COR-L47 (cell line): ENCODE data around the gene GNG7.
"Not testable (repeated sequence)": the region's sequence is repeated elsewhere in the genome, so short reads cannot be mapped to it uniquely, and the experiment has no call there.

Experiments
- DNase-seq: peaks from one replicate; lab custom pipeline; 2025; lab: John Stamatoyannopoulos, UW

Gene GNG7

GRCh38 chr19:2641332-2641698, 61.2 kb downstream of the GNG7 start:
- DNase-seq = no peak

- DNase-seq = no peak
Measured at GRCh38 chr19:2640563-2641331, 61.7 kb downstream of the GNG7 start.

DNA sequence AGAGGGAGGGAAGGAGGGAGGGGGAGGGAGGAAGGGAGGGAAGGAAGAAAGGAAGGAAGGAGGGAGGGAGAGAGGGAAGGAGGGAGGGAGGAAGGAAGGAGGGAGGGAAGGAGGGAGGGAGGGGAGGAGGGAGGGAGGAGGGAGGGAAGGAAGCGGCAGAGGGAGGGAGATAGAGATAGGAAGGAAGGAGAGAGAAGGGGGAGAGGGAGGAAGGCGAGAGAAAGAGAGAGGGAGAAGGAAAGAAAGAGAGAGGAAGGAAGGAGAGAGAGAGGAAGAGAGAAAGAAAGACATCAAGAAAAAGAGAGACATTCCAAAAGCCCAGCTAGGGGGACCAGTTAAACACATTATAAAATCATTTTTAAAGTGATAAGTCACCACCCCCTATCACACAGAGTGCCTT, 62.5 kb downstream of the GNG7 start:
- no peak for DNase-seq

- DNase-seq = no peak
Measured at GRCh38 chr19:2638417-2638940, 64.0 kb downstream of the GNG7 start.

GRCh38 chr19:2636897-2637683, 65.4 kb downstream of the GNG7 start:
- DNase-seq = no peak

- DNase-seq = no peak
Measured at GRCh38 chr19:2636141-2636896, 66.2 kb downstream of the GNG7 start.

GRCh38 chr19:2634960-2635359, 67.5 kb downstream of the GNG7 start:
- DNase-seq = no peak

DNA sequence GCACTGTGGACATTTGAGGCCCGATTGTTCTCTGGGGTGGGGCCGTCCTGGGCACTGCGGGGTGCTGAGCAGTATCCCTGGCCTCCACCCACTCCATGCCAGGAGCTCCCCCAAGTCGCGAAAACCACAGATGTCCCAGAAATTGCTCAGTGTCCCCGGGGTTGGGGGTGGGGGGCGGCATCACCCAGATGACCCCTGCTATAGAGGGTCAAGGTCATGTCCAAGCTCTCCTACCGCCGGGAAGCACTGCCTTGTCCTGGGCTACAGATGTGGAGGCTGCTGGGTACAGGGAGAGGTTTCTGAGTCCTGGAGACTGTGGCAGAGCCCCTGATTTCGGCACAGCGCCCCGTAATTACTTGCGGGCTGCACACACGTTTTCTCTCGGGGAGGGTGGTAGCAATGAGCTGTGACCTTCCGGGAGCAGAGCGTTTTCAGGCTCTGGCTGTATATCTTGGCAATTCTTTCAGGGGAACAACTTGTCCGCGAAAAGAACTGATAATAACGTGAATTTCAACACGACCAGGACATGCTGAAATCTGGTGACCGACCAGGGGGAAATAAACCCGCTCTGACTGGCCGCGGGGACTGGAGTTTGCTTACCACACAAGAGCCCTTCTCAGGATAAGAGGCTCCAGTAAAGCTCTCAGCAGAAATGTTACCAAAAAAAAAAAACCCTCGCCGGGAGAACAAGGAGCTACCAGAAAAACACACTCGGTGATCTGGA, 68.1 kb downstream of the GNG7 start:
- DNase-seq = no peak

DNA sequence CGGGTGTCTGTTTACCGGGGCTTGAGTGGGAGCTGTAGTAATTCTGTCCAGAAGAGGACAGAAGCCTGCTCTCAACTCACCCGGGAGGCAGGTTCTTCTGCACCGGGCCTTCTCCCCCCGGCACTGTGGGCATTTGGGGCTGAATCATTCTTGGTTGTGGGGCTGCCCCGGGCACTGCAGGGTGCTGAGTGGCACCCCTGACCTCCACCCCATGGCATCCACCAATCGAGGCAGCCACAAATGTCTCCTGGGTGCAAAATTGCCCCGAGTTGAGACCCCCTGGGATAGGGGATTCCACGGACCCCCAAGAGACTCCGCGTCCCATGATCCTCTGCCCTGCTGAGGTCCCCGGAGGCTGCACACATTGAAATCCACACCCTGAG, 68.8 kb downstream of the GNG7 start:
- DNase-seq = no peak

DNA sequence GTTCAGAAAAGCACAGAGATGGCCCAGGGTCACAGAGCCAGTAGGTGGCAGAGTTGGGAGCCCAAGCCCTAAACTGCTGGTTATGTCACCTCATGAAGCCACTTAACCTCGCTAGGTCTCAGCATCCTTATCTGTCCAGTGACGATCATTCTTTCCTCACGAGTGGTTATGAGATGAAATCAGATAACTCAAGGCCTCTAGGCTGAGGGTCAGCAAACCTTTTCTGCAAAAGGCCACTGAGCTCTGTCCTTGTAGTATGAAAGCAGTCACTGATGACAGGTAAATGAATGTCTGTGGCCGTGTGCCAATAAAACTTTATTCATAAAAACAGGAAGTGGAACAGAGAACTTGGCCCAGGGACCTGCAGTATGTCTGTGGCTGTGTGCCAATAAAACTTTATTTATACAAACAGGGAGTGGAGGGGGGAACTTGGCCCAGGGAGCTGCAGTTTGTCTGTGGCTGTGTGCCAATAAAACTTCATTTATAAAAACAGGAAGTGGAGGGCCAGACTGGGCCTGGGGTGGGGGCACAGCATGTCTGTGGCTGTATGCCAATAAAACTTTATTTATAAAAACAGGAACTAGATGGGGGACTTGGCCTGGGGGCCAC, 71.2 kb downstream of the GNG7 start:
- DNase-seq = no peak

GRCh38 chr19:2630352-2631001, 72.0 kb downstream of the GNG7 start:
- no peak for DNase-seq

GRCh38 chr19:2629491-2630351, 72.8 kb downstream of the GNG7 start:
- DNase-seq = no peak

DNA sequence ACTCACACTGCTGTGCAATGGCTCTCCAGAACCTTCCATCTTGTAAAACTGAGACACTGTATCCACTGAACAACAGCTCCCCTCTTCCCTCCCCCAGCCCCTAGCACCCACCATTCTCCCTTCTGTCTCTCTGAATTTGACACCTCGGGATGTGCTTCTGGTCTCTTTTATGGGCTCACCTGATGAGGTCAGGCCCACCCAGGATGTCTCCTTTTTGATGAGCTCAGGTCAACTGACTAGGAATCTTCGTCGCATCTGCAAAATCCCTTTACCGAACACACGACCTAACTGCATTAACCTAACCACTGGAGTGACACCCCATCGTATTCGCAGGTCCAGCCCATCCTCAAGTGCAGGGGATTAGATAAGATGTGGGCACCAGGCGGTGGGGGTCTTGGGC, 73.9 kb downstream of the GNG7 start:
- DNase-seq = no peak

- no peak for DNase-seq
Measured at GRCh38 chr19:2627855-2628254, 74.6 kb downstream of the GNG7 start.

DNA sequence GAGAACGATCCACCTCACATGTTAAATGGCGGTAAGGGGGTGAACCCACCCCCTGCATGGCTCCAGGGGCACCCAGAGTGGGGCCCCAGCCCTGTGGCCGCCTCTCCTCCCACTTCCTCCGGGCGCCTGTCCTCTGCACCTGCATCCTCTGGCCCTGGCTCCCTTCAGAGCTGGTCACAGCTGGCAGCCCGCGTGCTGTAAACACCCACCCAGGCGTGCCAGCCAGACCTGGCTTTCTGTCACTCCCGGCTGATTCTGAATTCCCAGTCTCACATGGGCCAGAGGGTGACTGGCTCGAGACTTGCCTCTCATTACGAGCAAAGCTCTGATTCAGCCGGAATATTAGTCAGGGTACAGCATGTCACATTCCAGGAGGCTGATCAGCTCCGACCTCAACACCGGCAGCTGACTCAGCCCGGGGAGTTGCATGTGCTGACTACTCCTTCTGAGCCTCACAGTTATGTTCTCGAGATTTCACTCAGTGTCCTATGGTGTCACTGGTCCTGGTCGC, 75.1 kb downstream of the GNG7 start:
- peak; percentile 45 for DNase-seq

DNA sequence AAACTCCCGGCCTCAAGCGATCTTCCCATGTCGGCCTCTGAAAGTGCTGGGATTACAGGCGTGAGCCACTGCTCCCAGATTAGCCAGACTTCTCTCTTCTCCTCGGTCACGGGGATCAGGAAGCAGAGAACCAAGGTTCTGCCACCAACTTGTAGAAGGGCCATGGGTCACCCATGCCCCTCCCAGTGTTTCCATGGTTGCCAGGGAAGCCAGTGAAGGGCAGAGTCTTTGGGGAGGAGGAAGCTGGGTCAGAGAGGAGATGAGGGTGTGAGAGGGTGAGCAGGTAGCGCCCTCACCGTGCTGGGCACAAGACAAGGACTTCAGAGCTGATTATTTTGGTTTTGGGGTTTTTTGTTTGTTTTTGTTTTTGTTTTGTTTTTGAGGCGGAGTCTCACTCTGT, 77.1 kb downstream of the GNG7 start:
- no peak for DNase-seq

DNA sequence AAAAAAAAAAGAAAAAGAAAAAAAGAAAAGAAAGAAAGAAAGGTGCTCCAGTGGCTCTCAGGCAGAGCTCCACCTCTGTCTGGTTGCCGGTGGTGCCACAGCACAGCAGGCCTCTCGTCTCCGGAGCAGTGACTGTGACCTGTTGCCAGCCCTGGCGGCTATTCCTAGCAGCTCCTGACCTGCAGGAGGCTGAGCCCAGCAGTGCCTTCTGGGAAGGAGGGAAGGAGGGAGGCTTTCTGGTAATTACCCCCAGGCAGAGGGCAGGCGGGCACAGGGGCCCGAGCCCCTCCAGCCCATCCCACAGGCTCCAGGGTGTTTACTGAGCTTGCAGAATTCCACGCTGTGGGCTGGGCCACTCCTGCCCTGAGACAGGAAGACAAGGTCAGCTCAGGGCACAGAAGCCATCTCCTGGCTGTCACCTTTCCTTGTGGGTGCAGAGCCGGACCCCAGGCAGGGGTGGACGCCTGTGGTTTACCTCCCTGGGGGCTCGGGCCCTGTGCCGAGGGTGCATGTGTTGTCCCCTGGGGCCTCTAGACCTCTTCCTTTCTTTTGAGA, 77.9 kb downstream of the GNG7 start:
- no peak for DNase-seq

GRCh38 chr19:2623798-2624197, 78.7 kb downstream of the GNG7 start:
- DNase-seq = no peak

GRCh38 chr19:2622371-2622961, 80.0 kb downstream of the GNG7 start:
- not testable (repeated sequence) for DNase-seq
